DMS79 (cell line): ENCODE results near the gene SUFU.
"Not testable (repeated sequence)": the region's sequence is repeated elsewhere in the genome, so short reads cannot be mapped to it uniquely, and the experiment has no call there.

Experiments used
- DNase-seq: peaks from one replicate; lab custom pipeline; 2025; lab: John Stamatoyannopoulos, UW

The SUFU gene

GRCh38 chr10:102514487-102515311, 10.9 kb downstream of the SUFU start:
- DNase-seq = no peak

DNA sequence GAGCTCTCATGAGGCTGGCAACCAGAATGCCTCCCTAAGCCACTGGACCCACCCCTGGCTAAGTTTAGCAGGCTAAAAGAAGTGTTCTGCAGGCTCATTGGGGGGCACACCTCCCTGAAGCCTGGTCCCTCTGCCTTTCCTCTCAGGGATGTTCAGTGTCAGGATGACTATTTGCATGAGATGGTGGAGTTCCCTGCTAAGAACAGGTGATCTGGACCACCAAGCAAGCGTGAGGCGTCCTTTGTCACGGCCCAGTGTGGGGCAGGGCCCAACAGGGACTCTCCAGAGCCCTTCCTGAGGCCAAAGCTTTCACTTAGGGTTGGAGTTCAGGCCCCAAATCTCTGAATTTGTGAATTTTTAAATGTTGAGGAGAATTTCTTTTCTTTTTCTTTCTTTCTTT, 12.0 kb downstream of the SUFU start:
- DNase-seq = no peak

DNA sequence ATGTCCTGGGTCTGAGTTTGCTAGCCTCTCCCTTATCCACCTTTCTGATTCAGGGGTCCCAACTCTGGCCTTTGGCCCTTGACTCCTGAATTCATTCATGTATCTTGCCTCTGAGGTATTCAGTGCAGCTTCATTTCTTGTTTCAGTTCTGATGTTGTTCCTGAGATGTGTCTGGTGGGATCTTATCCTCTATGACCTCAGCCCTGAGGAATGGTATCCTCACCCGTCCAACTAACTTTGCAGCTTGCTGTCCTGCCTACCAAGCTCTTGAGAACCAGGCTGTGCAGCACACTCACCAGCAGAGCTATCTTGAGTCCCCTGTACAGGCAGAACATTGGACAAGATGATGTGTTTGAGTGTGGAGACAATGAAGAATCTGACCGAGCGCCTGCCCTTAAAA, 13.8 kb downstream of the SUFU start:
- no peak for DNase-seq

GRCh38 chr10:102519246-102519825, 15.6 kb downstream of the SUFU start:
- no peak for DNase-seq

- DNase-seq = no peak
Measured at GRCh38 chr10:102522874-102523249, 19.1 kb downstream of the SUFU start.

GRCh38 chr10:102523250-102524029, 19.7 kb downstream of the SUFU start:
- no peak for DNase-seq

DNA sequence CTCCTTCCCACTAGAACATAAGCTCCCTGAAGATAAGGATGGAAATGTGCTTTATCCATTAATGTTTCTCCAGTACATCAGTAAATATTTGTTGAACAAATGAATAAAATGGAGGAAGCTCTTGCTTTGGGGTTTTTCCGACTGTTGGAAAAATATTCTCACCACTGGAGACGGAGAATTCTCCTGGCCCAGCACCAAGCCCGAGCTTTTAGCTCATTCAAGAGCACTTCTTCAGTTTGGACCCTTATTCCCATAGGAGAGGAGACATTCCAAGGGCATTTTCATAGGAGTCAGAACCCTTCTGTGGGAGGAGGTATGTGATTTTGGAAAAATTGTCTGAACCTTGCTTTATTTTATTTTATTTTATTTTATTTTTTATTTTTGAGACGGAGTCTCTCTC, 21.0 kb downstream of the SUFU start:
- no peak for DNase-seq

DNA sequence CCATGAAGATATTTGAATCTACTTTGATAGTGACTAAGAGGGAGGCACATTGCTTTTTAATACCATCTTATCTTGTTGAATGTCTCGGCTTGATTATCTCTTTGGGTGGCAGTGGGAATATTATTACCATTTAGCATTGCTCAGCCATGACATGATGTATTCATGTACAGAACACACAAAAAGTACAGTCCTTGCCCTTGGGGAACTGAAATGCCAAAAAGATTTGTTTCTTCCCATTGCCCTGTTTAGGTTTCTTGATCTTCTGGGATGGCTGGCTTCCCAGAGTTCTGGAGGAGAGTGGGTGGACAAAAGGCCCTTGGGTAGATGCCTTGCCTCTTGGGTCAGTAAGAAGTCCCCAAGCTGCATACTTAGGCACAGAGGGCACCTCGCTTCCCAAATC, 23.8 kb downstream of the SUFU start:
- no peak for DNase-seq

DNA sequence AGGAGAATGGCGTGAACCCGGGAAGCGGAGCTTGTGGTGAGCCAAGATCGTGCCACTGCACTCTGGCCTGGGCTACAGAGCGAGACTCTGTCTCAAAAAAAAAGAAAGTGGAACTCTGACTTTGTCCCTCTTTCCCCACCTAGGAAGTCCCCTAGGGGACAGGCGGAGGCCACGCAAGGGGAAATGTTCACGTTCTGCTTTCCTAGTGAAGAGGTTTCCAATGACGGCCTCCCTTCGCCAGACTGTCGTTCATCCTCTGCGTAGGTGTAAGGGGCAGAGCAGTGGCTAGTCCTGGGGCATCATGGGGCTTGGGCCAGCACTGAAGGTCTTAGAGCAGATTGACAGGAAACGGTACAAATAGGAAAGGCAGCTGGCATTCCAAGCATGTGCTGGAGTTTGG, 30.6 kb downstream of the SUFU start:
- no peak for DNase-seq

DNA sequence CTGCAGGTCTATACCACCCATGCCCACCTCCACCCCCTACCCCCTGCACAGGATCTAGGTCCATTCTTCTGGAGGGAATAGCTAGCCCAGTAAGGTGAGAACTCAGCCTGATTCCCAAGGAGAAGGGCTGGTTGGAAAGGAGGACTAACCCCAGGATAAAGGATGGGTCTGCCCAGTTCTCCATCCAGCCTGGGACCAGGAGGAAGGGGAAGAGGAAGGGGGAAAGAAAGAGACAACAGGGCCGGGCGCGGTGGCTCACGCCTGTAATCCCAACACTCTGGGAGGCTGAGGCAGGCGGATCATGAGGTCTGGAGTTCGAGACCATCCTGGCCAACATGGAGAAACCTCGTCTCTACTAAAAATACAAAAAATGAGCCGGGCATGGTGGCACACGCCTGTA, 31.2 kb downstream of the SUFU start:
- not testable (repeated sequence) for DNase-seq

DNA sequence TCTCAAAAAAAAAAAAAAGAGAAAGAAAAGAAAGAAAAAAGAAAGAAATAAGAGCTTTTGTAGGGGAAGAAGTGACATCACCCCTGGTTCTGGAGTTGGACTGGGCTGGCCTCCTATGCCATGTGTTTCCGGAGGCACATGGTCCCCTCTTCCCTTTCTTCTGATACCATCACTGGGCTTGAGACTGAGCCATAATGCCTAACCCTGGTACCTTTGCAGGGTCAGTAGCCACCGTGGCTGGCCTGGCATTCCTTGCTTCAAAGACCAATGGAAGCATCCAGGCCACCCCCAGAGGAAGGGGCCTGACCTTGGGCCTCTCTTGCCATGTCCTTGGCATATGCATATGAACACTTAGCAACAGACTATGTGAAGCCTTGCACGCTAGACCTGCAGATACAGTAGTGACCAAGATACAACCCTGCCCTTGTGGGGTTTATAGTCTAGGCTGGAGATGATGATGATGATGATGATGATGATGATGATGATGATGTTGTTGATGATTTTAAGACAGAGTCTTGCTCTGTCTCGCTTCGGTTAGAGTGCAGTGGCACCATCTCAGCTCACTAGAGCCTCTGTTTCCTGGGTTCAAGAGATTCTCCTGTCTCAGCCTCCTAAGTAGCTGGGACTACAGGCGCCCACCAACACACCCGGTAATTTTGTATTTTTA, 31.8 kb downstream of the SUFU start:
- no peak for DNase-seq

- no peak for DNase-seq
Measured at GRCh38 chr10:102537367-102537766, 33.6 kb downstream of the SUFU start.

GRCh38 chr10:102537948-102538347, 34.2 kb downstream of the SUFU start:
- no peak for DNase-seq

DNA sequence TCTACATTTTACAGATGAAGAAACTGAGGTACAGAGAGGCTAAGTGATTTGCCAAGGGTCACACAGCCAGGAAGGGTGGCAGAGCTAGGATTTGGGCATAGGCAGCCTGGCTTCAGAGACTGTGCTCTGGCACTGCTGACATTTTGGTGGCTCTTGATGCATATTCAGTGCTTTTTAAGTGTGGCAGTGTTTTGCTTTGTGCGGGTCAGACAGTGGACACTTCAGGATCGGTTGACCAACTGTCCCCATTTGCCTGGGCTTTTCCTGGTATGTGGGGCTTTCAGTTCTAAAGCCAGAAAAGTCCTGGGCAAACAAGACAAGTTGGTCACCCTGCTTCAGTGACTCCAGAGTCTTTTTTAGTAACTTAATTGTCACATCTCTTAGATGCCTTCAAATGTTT, 35.0 kb downstream of the SUFU start:
- DNase-seq = no peak

DNA sequence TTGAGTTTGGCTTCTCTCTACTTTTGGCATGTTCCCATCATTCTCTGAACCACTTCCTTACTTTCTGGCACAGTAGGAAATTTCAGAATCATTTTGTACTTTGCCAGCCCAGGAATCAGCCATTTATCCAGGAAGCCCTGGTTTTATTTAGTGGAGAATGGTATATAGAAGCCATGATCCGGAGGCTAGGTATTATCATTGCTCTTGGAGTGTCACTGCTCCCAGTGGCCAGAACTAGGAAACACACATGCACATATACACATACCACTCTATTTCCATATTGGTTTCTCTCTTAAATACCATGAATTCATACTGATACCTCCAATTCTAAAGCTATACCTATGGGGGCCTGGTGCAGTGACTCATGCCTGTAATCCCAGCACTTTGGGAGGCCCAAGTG, 36.3 kb downstream of the SUFU start:
- no peak for DNase-seq

DNA sequence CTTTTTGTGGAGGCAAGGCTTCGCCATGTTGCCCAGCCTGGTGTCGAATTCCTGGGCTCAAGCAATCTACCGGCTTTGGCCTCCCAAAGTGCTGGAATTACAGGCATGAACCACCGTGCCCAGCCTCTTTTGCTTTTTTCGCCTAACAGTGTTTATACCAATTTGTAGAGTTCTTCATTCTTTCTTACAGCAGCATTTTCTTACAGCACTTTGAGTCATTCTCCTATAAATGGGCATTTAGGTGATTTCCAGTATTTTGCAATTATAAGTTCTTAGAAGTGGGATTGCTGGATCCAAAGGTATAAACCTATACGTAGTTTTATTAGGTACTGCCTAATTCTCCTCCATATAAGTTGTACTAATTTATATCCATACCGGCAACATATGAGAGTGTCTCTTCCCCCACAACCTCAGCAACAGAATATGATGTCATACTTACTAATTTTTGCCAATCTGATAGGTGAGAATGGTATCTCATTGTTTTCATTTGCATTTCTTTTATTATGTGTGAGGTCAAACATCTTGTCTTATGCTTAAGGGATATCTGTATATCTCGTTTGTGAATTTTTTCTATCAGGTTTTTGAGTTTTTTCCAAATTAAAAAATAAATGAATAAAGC, 39.1 kb downstream of the SUFU start:
- no peak for DNase-seq

DNA sequence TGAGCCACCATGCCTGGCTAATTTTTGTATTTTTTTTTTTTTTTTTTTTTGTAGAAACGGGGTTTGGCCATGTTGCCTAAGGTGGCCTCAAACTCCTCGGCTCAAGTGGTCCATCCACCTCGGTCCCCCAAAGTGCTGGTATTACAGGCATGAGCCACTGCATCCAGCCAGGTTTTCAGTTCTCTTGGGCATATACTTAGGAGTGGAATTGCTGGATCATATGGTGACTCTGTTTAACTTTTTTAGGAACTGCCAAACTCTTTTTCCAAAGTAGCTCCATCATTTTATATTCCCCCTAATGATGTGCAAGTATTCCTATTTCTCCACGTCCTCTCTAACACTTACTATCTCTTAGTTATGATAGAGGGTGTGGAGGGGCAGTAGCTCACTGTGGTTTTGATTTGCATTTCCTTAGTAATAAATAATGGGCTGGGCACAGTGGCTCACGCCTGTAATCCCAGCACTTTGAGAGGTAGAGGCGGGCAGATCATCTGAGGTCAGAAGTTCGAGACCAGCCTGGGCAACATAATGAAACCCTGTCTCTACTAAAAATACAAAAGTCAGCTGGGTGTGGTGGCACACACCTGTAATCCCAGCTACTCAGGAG, 41.6 kb downstream of the SUFU start:
- DNase-seq = no peak

DNA sequence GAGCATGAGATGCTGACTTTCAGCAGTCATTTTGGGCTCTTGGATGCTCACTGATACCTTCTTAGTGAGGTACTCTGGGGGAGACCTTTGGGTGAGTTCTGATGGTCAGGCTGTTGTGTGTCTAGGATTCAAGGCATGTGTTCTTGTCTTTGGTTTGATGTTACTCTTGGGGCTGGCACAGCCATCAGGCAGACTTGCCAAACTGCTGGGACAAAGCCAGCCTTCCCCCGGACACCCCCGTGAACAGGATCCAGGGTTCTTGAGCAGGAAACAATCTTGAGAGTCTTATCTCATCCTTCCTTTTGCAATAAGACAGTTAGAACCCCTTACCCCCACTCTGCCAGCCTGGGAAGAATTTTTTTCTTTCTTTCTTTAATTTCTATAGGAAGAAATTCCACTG, 42.2 kb downstream of the SUFU start:
- no peak for DNase-seq

GRCh38 chr10:102546606-102547320, 43.0 kb downstream of the SUFU start:
- DNase-seq = no peak

DNA sequence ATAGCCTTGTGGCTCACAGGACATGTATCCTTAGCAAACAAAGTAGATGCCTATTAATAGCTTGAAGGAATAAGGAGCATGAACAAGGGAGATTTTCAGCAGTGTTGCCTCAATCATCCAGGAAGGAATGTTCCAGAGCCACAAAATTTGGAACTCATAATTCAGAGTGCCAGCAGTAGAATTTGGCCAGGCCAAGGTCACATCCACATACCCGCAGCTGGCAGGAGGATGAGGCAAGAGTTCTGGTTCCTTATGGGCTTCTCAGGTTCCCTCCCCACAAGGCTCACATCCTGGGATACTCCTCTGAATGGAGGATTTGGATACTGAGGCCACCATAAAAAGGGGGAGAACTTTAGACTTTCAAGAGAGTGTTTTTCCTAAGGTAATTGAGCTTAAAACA, 45.8 kb downstream of the SUFU start:
- no peak for DNase-seq

DNA sequence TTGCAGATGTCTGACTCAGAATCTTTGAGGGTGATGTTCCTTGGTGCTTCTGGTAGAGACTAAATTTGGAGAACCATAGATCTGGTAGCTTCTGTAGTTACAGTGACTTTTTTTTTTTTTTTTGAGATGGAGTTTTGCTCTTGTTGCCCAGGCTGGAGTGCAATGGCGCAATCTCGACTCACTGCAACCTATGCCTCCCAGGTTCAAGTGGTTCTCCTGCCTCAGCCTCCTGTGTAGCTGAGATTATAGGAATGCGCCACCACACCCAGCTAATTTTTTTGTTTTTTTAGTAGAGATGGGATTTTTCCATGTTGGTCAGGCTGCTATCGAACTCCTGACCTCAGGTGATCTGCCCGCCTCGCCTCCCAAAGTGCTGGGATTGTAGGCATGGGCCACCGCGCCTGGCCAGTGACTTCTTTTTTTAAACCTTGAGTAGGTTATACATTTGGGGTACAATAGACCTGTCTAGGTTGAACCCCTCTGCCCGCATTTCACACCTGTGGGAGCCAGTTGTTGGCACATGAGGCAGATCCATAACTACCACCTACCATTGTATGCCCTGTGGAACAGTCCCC, 47.0 kb downstream of the SUFU start:
- DNase-seq = no peak
